ENCODE data around the gene FXYD2.
"Not testable (repeated sequence)": the region's sequence is repeated elsewhere in the genome, so short reads cannot be mapped to it uniquely, and the experiment has no call there.

The FXYD2 gene

DNA sequence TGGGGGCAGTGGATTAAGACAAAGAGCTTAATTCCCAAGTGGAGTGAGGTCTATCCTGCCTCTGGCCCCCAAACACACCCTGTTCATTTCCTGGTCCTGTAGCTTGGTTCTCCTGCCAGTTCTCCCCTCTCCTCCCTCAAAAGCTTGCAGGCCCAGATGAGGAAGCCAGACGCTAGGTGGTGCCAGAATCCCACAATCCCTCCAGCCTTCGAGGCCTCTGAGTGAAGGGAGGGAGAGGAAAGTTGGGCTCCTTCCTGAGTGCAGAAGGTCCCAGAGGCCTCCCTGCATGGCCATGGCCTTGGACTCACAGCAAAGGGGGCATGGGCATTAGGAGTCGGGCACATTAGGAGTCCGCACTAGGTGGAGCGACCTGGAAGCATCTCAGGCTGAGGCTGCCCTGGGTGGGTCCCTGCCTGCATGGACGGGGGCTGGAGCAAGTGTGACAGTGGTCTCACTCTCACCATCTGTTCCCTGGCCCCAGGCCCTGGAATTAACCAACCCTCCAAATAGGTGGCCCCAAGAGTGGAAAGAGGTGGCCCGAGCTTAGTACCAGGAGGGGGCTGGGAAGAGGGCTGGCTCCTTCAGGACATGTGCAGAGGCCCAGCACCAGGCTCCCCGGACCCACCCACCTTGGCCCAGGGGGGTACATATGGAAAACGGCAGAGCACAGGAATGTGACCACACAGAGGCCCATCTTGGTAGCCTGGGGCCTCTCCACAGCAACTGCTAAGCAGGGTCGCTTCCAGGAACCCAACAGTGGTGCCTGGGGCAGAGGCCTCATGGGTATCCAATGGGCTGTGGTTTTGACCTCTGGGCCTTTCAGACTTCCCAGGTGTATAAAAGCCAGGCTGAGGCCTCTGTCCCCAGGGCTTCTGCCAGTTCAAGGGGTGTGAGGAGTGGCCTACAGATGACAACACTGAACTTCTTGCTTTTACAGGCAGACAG lies 5.2 kb downstream of the FXYD2 start:
- peak; percentile 93 for DNase-seq

DNA sequence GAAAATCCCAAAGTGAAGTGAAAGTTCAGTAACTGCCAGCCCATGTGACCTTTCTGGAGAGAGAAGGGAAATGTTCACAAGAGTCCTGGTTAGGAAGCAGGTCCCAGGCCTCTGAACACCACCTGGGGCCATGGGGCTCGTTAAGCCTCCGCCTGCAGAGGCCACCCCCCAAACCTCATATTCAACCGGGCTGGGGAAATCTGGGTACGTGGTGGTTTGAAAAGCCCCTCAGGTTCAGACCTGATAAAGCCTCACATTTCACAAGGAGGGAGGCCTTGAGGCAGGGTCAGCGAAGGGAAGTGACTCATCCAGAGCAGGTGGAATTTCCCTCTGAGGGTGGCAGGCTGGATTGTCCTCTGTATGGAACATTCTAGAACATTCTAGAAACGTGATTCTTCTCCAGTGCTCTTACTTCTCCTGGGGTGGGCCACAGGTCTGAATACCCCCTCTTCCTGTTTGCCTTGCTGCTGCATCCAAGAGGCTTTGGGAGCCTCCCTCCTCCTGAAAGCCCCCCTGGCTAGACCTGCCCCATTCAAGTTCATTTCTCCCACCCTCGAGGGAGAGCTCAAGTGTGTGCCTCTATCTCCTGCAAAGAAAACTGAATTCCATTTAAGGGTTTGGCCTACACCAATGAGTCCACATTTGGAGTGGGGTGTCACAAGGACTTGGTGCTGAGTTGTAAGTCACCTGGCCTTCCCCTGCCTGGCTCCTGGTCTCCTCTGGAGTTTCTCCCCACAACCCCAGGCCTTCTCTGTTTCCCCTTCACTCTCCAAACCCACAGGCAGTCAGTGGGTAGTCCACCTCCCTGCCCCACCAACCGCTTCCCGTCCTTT lies 6.3 kb downstream of the FXYD2 start:
- DNase-seq: peak; percentile 67

- peak; percentile 89 for DNase-seq
Measured at GRCh38 chr11:117817368-117818040, 7.0 kb downstream of the FXYD2 start.

DNA sequence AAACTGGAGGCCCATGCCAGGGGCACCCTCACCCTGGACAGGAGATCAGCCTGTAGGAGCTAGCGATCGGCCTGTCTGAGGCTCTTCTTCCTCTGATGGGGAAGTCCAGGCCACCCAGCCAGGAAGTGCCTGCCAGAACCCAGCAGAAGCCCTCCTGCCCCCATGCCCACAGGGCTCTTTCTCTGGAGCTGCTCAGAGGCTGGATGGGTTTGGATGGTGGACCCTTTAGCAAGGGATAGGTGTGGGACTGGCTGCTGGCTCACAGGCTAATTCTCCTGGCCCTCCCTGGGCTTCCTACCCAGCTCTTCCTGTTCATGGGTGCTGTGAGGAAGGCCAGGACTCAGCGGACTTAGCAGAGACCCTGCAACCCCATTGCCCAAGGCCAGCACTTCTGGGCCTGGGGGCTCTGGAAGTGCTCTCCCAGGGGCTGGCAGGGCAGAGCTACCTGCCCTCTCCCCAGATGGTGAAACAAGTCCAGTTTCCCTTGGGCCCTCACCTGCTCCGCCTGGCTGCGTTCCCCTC lies 7.6 kb downstream of the FXYD2 start:
- peak; percentile 48 for DNase-seq

DNA sequence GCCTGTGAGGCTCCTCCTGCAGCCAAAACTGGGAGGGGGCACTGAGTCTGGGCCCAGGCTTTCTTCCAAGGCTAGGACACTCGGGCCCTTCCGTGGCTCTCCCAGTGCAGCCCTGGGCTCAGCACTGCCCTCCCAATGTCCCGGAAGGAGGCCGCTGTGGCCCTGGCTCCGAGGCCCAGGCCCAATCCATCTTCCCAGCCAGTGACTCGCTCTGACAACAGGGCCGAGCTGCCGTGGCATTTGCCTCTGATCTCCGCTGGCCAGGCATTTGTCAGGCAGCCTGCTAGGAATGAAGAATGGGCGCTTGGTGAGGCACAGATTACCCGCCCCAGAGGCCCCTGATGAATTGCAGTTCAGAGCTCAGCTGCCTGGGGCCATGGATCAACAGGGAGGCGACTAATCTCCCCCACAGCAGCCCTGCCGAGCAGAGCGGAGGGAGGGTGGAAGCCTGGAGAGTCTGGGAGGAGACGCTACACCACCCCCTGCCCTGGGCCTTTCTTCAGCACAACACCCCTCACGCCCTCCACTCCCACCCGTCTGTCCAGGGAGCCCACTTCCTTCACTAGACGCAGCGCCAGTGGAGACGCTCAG lies 8.3 kb downstream of the FXYD2 start:
- peak; percentile 56 for DNase-seq

DNA sequence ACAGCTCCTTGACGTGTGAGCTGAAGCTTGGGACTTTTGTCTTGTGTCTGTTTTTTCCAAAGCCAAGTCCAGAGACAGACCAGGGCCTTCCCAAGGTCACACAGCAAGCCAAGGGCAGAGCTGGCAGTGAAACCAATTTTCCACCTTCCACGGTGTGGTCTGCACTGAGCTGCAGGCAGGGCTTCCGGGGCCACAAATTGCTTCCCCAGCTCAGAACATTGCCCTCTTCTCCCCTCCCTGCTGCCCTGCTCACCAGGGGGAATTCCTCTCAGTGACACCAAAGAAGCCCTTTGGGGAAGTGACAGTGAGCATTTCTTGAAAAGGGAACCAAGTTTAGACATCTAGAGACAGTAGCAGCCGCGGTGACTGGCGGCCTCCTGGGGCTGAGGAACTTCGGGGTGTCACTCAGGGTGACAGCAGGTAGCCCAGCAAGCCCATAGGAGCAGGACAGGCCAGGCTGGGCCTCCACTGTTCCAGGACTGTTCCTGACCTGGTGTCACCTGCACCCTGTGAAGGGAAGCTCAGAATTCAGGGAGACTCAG lies 9.2 kb downstream of the FXYD2 start:
- DNase-seq: peak; percentile 67

GRCh38 chr11:117814766-117815261 lies 9.7 kb downstream of the FXYD2 start:
- DNase-seq: peak; percentile 96

- DNase-seq: peak; percentile 78
Measured at GRCh38 chr11:117814204-117814765, 10.3 kb downstream of the FXYD2 start.

DNA sequence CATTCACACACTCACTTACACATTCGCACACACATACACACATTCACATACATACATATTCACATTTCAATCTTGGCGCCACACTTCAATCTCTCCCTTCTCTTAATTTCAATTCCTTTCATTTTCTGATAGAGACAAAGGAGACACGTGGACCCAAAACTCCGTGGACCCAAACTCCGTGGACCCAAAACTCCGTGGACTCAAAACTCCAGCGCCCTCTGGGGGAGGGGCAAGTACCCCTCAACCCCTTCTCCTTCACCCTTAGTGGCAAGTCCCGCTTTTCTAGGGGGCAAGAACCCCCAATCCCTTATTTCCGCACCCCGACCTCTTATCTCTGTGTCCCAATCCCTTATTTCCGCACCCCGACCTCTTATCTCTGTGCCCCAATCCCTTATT lies 14.5 kb downstream of the FXYD2 start:
- not testable (repeated sequence) for DNase-seq

DNA sequence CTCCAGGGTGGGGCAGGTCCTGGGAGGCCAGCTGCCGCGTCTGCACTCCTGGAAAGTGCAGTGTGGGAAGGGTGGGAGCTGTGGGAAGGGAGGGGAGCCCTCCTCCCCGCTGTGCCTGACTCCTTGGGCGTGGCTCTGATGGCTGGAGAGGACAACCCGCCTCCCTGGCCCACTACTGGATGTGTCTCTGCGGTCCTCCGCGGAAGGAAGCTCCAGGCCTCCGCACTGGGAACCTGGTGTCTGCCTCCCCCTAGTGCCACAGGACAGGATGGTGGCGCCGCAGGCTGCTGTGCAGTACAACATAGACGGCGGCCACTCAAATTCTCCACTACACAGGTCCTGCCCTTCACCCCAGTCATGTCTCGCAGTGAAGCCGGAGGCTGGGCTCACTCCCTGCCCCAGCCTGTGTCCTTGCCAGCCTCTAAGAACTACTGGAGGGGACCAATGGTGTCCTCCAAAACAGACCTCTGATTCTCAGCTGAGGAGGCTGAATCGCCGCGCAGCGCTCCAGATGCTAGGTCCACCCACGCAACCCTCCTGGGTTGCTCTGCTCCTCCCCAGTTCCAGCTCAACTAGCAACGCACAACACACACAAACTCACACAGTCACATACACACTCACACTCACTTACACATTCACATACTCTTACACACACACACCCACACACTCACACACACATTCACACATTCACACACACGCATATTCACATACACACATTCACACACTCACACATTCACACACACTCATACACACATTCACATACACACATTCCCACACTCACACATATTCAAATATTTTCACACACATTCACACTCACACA lies 15.1 kb downstream of the FXYD2 start:
- peak; percentile 90 for DNase-seq

DNA sequence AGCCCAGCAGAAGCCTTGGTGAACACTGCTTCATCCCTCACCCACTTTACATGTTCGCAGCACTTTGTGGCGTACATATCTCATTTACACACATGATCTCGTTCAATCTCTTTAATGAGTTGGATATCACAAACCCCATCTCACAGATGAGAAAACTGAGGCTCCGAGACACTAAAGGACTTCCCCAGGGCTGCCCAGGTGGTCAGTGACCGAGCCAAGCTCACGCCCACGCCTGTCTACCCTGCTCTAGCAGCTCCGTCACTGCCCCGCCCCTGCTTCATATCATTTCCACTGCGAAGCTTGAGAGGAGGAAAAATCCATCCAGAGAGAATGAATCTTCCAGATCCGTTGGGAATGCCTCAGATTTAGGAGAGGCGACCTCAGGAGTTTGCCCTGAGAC lies 15.8 kb downstream of the FXYD2 start:
- DNase-seq: no peak

- DNase-seq: peak; percentile 80
Measured at GRCh38 chr11:117807482-117808327, 16.8 kb downstream of the FXYD2 start.

DNA sequence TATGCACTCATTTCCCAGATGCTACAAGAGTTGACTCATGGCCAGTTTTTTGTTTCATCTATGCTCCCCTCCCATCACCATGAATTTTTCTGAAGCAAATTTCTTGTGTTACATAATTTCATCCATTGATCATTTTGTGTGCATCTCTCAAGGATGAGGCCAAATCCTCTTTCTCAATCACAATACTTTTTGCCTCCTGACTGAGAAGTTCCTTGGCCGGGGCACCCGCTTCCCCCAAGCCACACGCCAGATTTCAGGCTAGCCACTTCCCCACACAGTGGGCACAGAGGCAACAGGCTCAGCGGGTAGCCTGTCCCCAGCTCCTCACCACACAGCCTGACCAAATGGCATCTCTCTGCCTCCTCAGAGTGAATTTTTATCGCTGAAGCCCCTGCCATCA lies 17.7 kb downstream of the FXYD2 start:
- no peak for DNase-seq

- no peak for DNase-seq
Measured at GRCh38 chr11:117805045-117805444, 19.5 kb downstream of the FXYD2 start.

GRCh38 chr11:117803896-117804295 lies 20.6 kb downstream of the FXYD2 start:
- DNase-seq: no peak

- DNase-seq: peak; percentile 34
Measured at GRCh38 chr11:117799634-117800033, 24.9 kb downstream of the FXYD2 start.

DNA sequence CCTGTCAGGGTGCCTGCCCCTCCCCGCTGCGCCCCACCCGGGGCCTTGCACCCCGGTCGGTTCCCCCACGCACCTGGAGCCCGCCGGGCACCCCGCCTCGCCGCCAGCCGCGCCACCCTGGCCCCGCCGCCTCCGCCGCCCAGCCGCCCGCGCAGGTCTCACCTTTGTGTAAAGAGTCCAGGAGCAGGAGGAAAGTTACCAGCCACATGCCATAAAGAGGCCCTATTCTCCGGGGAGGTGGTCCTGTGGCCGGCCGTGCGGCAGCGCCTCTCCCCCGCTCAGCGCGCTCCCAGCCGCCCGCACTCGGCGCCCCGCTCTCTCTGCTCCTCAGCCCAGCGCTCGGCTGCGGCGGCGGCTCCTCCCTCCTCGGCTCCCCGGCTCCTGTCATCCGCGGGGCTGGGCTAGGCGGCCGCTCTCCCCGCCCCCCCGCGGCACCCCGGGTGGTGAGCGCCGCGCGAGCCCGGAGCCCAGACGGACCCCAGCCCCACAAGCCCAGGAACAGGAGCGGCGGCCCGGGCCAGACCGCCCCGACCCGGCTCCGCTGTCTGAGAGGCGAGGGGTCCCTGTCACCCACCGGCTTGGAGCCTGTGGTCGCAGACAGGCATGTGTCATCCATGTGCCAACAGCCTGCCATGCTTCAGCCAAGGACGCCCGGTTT lies 27.5 kb downstream of the FXYD2 start, which contains the start of gene DSCAML1:
Gene DSCAML1, minus strand, starts transcription at position 345 of the 658 bp plus-strand sequence. Its CDS starts 137 bp downstream, at position 208.
- DNase-seq: peak; percentile 73

DNA sequence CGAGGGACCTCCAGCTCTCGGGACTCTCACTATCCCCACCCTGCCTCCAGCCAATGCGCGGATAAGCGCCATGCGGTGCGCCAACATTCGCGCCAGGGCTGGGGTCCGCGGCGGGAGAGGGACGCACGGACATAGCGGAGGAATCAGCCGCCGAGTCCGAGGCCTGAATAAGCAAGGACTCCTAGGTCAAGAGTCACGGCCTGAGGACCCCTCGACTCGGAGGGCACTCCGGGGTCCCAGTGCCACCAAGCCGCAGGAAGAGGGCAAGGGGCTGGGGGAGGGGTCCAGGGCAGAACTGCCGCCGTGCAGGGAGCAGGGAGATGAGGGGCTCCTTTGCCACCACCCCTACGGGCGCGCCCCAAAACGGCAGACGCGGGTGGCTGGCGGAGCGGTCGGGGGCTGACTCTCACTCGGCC lies 28.1 kb downstream of the FXYD2 start:
- peak; percentile 53 for DNase-seq

All from DMS53 (cell line).